Measurements from ENCODE around the gene RNASE11.

DNA sequence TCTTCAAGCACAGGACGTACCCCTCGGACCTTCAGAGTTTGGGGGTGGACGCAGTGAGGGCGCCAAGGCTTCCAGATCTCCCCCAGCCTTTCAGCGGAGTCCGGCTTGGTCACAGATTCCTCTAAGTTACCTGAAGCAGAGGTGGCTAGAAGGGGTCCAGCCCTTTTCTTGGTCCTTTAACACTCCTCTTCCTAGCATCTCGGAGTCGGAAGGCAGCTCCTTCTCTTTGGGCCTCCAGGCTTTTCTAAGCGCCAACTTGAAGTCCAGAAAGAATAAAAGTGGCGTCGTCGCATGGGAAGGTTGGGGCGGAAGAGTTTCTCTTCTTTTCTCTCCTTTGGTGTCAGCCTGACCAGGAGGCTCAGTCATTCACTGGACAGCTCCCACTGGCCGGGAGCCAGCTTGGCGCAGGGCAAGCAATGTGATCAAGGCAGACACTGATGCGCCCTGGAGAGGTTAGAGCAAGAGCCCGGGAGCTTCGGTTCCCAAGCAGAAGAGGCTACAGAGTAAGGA is 44.1 kb upstream of the RNASE11 start:
- TF ChIP-seq, protein P1, sequence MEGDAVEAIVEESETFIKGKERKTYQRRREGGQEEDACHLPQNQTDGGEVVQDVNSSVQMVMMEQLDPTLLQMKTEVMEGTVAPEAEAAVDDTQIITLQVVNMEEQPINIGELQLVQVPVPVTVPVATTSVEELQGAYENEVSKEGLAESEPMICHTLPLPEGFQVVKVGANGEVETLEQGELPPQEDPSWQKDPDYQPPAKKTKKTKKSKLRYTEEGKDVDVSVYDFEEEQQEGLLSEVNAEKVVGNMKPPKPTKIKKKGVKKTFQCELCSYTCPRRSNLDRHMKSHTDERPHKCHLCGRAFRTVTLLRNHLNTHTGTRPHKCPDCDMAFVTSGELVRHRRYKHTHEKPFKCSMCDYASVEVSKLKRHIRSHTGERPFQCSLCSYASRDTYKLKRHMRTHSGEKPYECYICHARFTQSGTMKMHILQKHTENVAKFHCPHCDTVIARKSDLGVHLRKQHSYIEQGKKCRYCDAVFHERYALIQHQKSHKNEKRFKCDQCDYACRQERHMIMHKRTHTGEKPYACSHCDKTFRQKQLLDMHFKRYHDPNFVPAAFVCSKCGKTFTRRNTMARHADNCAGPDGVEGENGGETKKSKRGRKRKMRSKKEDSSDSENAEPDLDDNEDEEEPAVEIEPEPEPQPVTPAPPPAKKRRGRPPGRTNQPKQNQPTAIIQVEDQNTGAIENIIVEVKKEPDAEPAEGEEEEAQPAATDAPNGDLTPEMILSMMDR (IDR thresholded peaks at IDR 0.05): no peak
- TF ChIP-seq POLR2A (IDR thresholded peaks at IDR 0.05): no peak
